ENCODE measurements around the gene CASZ1. TPM values are rescaled to one million over a fixed set of nuclear protein-coding genes. Genes with fewer than 3 reads are reported as not detected.

CASZ1 gene
- total RNA-seq, 1 experiment from 2014 or later = 0.58 TPM

DNA sequence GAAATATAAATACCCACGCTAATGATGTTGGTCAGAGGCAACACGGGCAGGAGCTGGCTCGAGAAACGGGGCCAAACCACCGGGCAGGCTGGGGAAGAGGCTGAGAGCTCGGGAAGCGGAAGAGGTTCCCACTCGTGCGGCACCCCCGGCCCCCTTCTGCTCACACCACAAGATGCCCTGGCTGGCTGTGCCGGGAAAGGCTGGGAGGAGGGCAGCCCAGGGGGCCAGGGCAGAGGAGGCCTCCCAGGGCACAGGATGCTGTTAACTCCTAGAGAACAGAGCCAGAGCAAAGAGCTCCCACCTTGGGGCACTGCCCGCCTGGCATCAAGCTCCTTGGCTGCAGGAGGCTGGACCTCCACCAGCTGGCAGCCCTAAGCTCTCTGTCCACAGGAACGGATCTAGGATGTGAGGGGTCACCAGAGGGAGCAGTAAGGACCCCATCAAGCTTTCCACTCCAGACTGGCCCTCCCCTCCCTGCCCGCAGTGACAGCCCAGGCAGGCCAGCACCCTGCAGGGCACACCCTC is 44.8 kb downstream of the CASZ1 start:
- peaks cover 34% of the 10 kb centered on the region for H3K27me3 ChIP-seq (replicated peaks)
- no peaks in the 10 kb centered on the region for H3K4me1 ChIP-seq (replicated peaks)
- DNase-seq (ENCODE audit: low read depth in 1 of 2, low spot score in 2 of 2) = no peak

GRCh38 chr1:10751160-10751559 is 45.3 kb downstream of the CASZ1 start:
- no peaks in the 10 kb centered on the region for H3K4me1 ChIP-seq (replicated peaks)
- H3K36me3 ChIP-seq = no peaks in the 10 kb centered on the region
- peaks cover 36% of the 10 kb centered on the region for H3K27me3 ChIP-seq (replicated peaks)
- no peaks in the 10 kb centered on the region for H3K9me3 ChIP-seq (replicated peaks)
- H3K4me3 ChIP-seq = no peak overlapping the region
- H3K27ac ChIP-seq = no peak overlapping the region
- DNase-seq (ENCODE audit: low read depth in 1 of 2, low spot score in 2 of 2) = no peak

More for the DNA sequence above, 44.8 kb downstream of the CASZ1 start:
- no peaks in the 10 kb centered on the region for H3K9me3 ChIP-seq (replicated peaks)
- H3K4me3 ChIP-seq = no peak overlapping the region
- H3K36me3 ChIP-seq = no peaks in the 10 kb centered on the region
- no peak overlapping the region for H3K27ac ChIP-seq

DNA sequence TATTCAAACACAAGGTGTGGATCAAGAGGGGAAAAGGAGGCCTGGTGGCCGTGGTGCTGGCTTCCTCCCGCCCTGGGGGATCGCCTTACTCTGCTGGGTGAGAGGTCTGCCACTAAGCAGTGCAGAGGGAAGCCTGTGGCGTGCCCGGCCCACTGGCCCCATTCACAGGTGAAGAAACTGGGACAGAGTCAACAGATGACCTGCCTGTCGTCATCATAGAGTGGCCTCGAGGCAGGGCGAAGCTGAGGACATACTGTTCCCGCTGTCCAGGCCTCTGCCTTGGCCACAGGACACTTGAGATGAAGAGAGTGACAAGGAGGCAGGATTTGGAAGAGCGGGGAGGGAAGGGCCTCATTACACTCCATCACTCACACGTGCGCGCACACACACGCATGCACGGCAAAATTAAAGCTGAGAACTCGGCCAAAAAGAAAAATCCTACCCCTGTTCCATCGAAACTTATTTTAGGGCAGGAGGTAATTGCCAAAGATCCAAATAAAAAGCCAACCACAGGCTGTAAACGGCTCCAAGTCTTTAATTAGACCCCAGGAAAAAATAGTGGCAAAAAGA is 50.5 kb downstream of the CASZ1 start:
- Histone ChIP-seq H3K27ac (no peak overlapping the region), H3K4me3 (no peak overlapping the region), H3K9me3 (replicated peaks) (no peaks in the 10 kb centered on the region), H3K4me1 (replicated peaks) (no peaks in the 10 kb centered on the region), H3K27me3 (replicated peaks) (peaks cover 33% of the 10 kb centered on the region), H3K36me3 (no peaks in the 10 kb centered on the region)
- DNase-seq (ENCODE audit: low read depth in 1 of 2, low spot score in 2 of 2) = no peak

GRCh38 chr1:10745383-10745782 is 51.1 kb downstream of the CASZ1 start:
- H3K4me3 ChIP-seq = no peak overlapping the region
- no peak overlapping the region for H3K27ac ChIP-seq
- no peak for DNase-seq (ENCODE audit: low read depth in 1 of 2, low spot score in 2 of 2)
- no peaks in the 10 kb centered on the region for H3K9me3 ChIP-seq (replicated peaks)
- no peaks in the 10 kb centered on the region for H3K4me1 ChIP-seq (replicated peaks)
- H3K36me3 ChIP-seq = no peaks in the 10 kb centered on the region
- H3K27me3 ChIP-seq (replicated peaks) = peaks cover 33% of the 10 kb centered on the region

GRCh38 chr1:10744654-10745238 is 51.7 kb downstream of the CASZ1 start:
- Histone ChIP-seq H3K4me3 (no peak overlapping the region), H3K27ac (no peak overlapping the region), H3K36me3 (no peaks in the 10 kb centered on the region), H3K27me3 (replicated peaks) (peaks cover 30% of the 10 kb centered on the region), H3K4me1 (replicated peaks) (no peaks in the 10 kb centered on the region), H3K9me3 (replicated peaks) (no peaks in the 10 kb centered on the region)
- no peak for DNase-seq (ENCODE audit: low read depth in 1 of 2, low spot score in 2 of 2)

DNA sequence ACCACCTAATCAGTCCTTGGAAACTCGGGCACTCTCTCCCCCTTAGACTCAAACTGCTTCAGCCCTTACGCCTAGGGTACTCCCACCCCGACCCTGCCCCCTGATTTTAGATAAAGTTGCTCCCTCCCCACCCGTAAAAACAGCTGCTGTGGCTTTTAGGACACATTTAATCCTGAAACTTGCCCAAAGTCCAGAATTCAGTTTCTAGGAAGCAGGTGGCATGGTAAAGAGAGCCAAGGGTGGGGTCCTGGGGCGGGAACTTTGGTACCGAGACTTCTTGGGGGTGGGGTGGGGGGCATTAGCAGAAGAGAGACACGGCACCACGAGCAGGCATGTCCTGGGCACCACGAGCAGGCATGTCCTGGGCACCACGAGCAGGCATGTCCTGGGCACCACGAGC is 52.4 kb downstream of the CASZ1 start:
- H3K4me3 ChIP-seq = no peak overlapping the region
- DNase-seq (ENCODE audit: low read depth in 1 of 2, low spot score in 2 of 2) = no peak
- H3K27me3 ChIP-seq (replicated peaks) = peaks cover 30% of the 10 kb centered on the region
- no peak overlapping the region for H3K27ac ChIP-seq
- no peaks in the 10 kb centered on the region for H3K9me3 ChIP-seq (replicated peaks)
- no peaks in the 10 kb centered on the region for H3K4me1 ChIP-seq (replicated peaks)
- H3K36me3 ChIP-seq = no peaks in the 10 kb centered on the region

GRCh38 chr1:10741696-10742095 is 54.8 kb downstream of the CASZ1 start:
- no peaks in the 10 kb centered on the region for H3K36me3 ChIP-seq
- H3K27me3 ChIP-seq (replicated peaks) = peaks cover 37% of the 10 kb centered on the region
- no peak overlapping the region for H3K4me3 ChIP-seq
- no peak overlapping the region for H3K27ac ChIP-seq
- no peaks in the 10 kb centered on the region for H3K4me1 ChIP-seq (replicated peaks)
- no peaks in the 10 kb centered on the region for H3K9me3 ChIP-seq (replicated peaks)
- no peak for DNase-seq (ENCODE audit: low read depth in 1 of 2, low spot score in 2 of 2)

DNA sequence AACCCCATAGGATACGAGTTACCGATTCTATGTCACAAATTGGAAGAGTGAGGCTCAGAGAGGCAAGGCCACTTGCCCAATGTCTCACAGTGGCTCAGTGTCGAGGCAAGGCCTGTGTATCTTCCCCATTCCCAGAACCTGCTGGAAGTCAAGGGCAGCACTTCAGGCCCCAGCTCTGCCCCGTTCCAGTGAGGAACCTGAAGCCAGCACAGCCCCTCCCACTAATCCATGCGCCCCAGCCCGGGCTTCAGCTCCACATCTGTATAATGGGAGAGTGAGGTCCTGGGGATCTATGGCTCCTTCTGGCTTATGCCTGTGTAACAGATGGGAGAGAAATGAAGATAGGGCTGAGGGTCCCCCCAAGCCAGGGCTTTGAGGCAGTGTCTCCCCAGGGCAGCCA is 56.3 kb downstream of the CASZ1 start:
- Histone ChIP-seq H3K27ac (no peak overlapping the region), H3K4me3 (no peak overlapping the region), H3K36me3 (no peaks in the 10 kb centered on the region), H3K27me3 (replicated peaks) (peaks cover 47% of the 10 kb centered on the region), H3K9me3 (replicated peaks) (no peaks in the 10 kb centered on the region), H3K4me1 (replicated peaks) (no peaks in the 10 kb centered on the region)
- no peak for DNase-seq (ENCODE audit: low read depth in 1 of 2, low spot score in 2 of 2)

DNA sequence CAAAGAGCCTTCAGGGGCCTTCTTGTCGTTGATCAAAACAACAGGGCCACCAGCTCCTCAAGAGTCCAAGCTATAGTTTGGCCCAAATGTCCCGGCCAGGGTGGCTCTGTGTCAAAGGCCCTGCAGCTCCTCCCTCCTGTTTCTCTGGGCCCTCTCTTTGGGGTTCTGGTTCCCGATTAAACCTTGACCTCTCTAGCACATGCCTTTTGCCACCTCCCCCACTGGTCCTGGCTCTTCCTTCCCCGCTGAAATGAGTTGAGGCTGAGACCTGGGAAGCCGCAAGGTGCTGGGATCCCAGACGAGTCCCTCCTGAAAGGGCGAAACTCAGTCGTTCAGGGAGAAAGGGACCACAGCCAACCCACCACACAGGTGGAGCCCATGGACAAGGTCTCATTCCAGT is 56.9 kb downstream of the CASZ1 start:
- DNase-seq (ENCODE audit: low read depth in 1 of 2, low spot score in 2 of 2) = no peak
- Histone ChIP-seq H3K4me3 (no peak overlapping the region), H3K9me3 (replicated peaks) (no peaks in the 10 kb centered on the region), H3K27me3 (replicated peaks) (peaks cover 51% of the 10 kb centered on the region), H3K27ac (no peak overlapping the region), H3K4me1 (replicated peaks) (no peaks in the 10 kb centered on the region), H3K36me3 (no peaks in the 10 kb centered on the region)

GRCh38 chr1:10738061-10739058 is 58.1 kb downstream of the CASZ1 start:
- no peaks in the 10 kb centered on the region for H3K36me3 ChIP-seq
- no peak for DNase-seq (ENCODE audit: low read depth in 1 of 2, low spot score in 2 of 2)
- no peaks in the 10 kb centered on the region for H3K4me1 ChIP-seq (replicated peaks)
- no peaks in the 10 kb centered on the region for H3K9me3 ChIP-seq (replicated peaks)
- H3K27me3 ChIP-seq (replicated peaks) = peaks cover 59% of the 10 kb centered on the region
- no peak overlapping the region for H3K4me3 ChIP-seq
- no peak overlapping the region for H3K27ac ChIP-seq

DNA sequence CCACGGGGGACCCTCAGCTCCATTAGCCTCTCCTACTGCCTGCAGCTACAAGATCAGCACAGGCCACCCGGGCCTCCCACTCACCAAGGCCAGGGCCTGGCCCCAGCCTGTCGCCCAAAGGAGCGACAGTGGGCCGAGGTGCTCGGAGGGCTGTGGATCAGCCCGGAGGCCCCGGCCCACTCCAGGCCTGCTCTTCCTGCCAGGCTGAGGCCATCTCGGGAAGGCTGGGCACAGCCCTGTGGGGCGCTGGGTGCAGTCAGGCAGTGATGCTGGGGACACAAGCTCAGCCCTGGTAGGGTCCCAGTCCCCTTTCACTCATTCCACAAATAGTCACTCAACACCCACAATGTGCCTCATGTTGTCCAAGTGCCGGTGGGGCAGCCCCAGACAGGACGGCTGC is 58.8 kb downstream of the CASZ1 start:
- no peaks in the 10 kb centered on the region for H3K9me3 ChIP-seq (replicated peaks)
- H3K27ac ChIP-seq = no peak overlapping the region
- no peaks in the 10 kb centered on the region for H3K36me3 ChIP-seq
- H3K4me3 ChIP-seq = no peak overlapping the region
- peaks cover 57% of the 10 kb centered on the region for H3K27me3 ChIP-seq (replicated peaks)
- no peak for DNase-seq (ENCODE audit: low read depth in 1 of 2, low spot score in 2 of 2)
- H3K4me1 ChIP-seq (replicated peaks) = no peaks in the 10 kb centered on the region

GRCh38 chr1:10736634-10737586 is 59.5 kb downstream of the CASZ1 start:
- Histone ChIP-seq H3K4me3 (no peak overlapping the region), H3K27ac (no peak overlapping the region), H3K27me3 (replicated peaks) (peaks cover 51% of the 10 kb centered on the region), H3K4me1 (replicated peaks) (no peaks in the 10 kb centered on the region), H3K36me3 (no peaks in the 10 kb centered on the region), H3K9me3 (replicated peaks) (no peaks in the 10 kb centered on the region)
- DNase-seq (ENCODE audit: low read depth in 1 of 2, low spot score in 2 of 2) = no peak

Data from SJSA1 (cell line).